Measurements from ENCODE around the gene PHOSPHO2.

Gene PHOSPHO2

DNA sequence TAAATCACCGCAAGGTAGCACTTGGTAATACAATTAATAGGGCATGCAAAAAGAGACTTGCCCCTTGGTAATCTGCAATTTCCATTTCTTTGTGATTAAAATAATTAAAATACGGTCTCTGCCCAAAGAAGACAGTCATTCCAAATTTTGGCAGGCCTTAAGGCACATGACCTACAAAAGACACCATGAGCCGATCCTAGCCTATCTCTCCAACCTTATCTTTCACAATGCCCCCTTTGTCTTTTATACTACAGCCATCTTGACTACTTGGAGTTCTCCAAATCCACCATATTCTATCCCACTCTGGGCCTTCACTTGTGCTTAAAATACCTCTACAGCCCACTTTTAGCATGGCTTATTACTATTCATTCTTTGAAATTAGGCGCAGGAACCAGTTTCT, 23.3 kb upstream of the PHOSPHO2 start:
- no peak for TF ChIP-seq CTCF (conservative IDR thresholded peaks at IDR 0.05)
- no peak overlapping the region for H3K27ac ChIP-seq

DNA sequence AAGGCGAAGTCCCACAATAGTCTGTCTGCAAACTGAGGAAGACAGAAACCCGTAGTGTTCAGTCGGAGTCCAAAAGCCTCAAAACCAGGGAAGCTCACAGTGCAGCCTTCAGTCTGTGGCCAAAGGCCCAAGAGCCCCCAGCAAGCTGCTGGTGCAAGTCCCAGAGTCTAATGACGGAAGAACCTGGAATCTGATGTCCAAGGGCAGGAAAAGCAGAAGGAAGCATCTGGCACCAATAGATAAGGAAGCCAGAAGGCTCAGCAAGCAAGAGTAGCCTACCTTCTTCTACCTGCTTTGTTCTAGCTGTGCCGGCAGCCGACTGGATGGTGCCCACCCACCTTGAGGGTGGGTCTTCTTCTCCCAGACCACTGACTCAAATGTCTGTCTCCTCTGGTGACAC, 21.9 kb upstream of the PHOSPHO2 start:
- no peak for TF ChIP-seq CTCF (conservative IDR thresholded peaks at IDR 0.05)
- no peak overlapping the region for H3K27ac ChIP-seq

- TF ChIP-seq CTCF (conservative IDR thresholded peaks at IDR 0.05): no peak
- no peak overlapping the region for H3K27ac ChIP-seq
Observed at GRCh38 chr2:169673106-169673505, 21.2 kb upstream of the PHOSPHO2 start.

DNA sequence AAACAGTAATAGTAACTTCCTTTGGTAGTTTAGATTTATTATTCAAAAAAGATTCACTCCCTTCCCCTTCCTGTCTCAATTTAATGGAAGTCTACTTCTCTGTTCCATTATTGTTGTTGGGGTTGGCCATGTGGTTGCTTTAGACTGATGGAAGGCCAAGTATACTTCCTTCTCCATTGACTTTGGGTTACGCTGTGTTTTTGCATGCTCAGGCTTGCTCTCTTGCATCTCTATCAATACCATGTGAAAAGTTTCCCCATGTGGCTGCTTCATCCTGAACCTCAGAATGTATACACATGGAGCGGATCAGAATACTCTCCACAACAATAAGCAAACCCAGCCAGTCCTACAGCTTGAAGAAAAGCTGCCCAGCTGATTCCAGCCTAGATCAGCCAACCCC, 20.3 kb upstream of the PHOSPHO2 start:
- no peak overlapping the region for H3K27ac ChIP-seq
- no peak for TF ChIP-seq CTCF (conservative IDR thresholded peaks at IDR 0.05)

DNA sequence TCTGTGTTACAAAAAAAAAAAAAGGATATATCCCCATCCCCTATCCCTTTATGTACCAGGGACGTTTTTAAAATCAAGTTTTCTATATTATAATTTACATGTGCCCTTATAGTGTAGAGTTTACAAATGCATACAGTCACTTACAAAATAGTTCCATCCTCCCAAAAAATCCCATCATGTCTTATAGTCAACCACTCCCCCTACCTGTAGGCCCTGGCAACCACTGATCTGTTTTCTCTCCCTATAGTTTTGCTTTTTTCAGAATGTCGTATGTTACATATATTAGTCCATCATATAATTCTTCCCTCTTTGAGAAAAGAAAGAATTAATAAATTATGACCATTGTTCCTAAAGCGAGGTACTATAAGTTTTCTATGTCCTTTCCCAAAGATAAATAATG, 17.9 kb upstream of the PHOSPHO2 start:
- no peak for TF ChIP-seq CTCF (conservative IDR thresholded peaks at IDR 0.05)

GRCh38 chr2:169676850-169677249, 17.4 kb upstream of the PHOSPHO2 start:
- TF ChIP-seq CTCF (conservative IDR thresholded peaks at IDR 0.05): no peak
- H3K27ac ChIP-seq: no peak overlapping the region

More for the DNA sequence above, 17.9 kb upstream of the PHOSPHO2 start:
- no peak overlapping the region for H3K27ac ChIP-seq

DNA sequence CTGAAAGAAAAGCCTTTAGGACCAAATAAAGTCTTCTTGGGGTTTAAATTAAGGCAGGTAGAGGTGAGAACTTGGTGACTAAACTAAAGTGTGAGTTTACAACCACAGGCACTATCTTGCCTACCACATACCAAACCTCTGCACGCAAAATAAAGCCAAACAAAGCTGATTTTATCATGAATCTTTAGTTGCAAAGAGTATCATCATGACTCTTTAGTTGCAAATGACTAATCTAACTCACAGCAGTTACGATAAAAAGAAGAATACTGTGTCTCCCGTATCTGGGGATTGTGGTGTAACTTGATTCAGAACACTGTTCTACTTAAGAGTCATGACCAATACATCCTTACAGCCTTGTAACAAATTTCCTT, 11.2 kb upstream of the PHOSPHO2 start:
- peak overlapping the region; percentile 58 for H3K27ac ChIP-seq
- no peak for TF ChIP-seq CTCF (conservative IDR thresholded peaks at IDR 0.05)

All from VCaP (cell line).